Measurements from ENCODE around the gene OPN4. TPM values are rescaled to one million over a fixed set of nuclear protein-coding genes. Genes with fewer than 3 reads are reported as not detected.

OPN4 gene
- polyA plus RNA-seq, 4 donors = not detected

DNA sequence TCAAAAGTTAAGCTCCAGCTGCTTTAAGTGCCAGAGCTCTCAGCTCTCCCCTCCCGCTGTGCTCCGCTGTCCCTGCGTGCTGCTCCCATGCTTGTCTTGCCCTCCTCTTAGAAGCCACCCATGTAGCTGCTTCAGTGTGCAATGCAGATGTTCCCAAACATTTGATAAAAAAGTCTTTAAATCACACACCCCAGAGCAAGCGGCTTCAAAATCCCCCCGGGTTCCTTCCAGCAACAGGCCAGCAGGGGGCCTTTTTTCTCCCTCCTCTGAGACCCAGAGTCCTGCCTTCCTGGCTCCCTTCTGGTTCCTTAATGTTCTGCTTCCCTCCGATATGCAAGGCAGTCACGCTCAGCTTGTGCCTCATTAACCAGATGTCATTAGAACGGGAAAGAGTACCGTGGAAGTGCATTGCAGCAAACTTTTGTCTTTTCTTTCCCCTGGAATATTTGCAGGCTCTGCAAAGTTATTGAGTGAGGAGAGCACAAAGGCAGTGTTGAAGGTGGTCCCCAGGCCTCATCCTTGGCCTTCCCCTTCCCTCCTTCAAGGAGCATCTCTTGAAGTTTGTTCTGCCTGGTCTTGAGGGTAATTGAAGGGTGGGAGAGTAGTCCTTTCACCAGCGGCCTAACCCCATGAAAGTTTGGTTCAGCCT, 39.5 kb downstream of the OPN4 start:
- DNase-seq (ENCODE audit: low read depth in 4 of 4, low spot score in 3 of 4) = peak in 3 of 4 donors; percentile 58 to 59 (median 58)

- no peak for DNase-seq (ENCODE audit: low read depth in 4 of 4, low spot score in 3 of 4)
Observed at GRCh38 chr10:86698207-86698940, 44.0 kb downstream of the OPN4 start.

- DNase-seq (ENCODE audit: low read depth in 4 of 4, low spot score in 3 of 4) = no peak
Observed at GRCh38 chr10:86699125-86699524, 44.8 kb downstream of the OPN4 start.

DNA sequence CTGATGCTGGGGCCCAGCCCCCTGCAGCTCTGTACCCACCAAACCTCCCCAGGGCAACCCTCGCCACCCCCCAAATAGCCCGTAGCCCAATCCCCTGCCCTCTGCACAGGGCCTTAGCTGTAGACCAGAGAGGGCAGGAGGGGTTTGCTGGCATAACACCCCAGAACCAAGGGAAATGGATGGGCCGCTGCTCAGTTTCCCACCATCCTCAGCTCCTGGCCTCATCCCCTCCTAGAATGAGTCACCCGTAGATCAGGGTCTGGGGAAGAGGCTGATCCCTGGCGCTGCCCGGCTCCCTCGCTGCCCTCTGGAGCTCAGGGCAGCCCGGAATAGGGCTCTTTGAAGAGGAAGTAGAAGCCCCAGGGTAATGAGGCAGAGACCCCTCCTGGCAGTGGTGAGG, 45.2 kb downstream of the OPN4 start:
- DNase-seq (ENCODE audit: low read depth in 4 of 4, low spot score in 3 of 4) = no peak

GRCh38 chr10:86699991-86700840, 45.9 kb downstream of the OPN4 start:
- DNase-seq (ENCODE audit: low read depth in 4 of 4, low spot score in 3 of 4) = no peak

- no peak for DNase-seq (ENCODE audit: low read depth in 4 of 4, low spot score in 3 of 4)
Observed at GRCh38 chr10:86700851-86701617, 46.7 kb downstream of the OPN4 start.

DNA sequence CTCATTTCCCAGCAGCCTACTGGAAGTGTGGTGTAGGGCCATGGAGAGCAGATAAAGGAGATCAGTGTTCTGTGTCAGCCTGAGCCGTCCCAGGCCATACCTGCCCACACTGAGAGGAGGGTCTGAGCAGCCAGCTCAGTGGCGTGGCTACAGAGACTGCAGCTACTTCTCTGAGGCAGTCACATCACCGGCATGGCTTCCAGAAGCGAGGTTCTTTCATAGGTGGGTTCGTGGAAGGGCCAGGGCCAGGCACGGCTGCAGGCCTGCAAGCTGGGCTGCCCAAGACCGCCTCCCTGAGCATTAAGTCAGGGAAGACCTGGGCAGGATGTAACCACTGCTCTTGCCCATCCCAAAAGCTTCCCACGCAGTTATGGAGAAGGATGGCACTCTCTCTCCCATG, 48.8 kb downstream of the OPN4 start:
- no peak for DNase-seq (ENCODE audit: low read depth in 4 of 4, low spot score in 3 of 4)

DNA sequence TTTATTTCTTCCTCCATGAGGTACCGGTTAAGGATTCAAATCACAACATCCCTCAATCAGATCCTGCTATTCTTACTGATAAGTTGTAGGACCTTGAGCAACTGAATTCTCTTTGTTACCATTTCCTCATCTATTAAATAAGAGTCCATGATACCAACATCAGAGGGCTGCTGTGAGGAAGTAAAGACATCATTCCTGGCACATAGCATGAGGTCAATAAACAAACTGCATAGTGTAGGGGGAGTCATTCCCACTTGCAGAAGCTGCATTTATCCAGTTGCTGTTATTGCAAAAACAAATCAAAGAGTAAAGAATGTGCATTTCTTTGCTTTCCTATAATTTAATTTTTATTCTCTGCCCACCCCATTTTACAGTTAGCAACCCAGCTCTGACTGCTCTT, 50.8 kb downstream of the OPN4 start:
- no peak for DNase-seq (ENCODE audit: low read depth in 4 of 4, low spot score in 3 of 4)

DNA sequence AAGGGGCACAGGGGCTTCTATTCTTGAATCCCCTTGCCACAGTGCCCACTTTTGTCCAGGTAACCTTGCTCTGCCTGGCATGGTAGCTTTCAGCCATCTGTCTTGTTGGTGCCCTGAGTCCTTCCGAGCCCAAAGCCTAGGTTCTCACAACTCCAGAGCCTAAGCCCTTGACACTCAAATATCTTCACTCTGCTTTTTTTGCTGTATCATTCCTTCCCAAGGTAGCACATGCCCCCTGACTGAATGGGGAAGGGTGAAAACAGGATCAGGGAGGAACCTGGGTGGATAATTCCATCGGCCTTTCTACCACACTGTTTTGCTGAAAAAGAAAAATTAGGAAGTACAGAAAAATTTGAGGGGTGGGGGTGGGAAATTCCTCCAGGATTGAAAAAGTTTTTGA, 51.6 kb downstream of the OPN4 start:
- DNase-seq (ENCODE audit: low read depth in 4 of 4, low spot score in 3 of 4) = no peak

- DNase-seq (ENCODE audit: low read depth in 4 of 4, low spot score in 3 of 4) = no peak
Observed at GRCh38 chr10:86706401-86706841, 52.1 kb downstream of the OPN4 start.

DNA sequence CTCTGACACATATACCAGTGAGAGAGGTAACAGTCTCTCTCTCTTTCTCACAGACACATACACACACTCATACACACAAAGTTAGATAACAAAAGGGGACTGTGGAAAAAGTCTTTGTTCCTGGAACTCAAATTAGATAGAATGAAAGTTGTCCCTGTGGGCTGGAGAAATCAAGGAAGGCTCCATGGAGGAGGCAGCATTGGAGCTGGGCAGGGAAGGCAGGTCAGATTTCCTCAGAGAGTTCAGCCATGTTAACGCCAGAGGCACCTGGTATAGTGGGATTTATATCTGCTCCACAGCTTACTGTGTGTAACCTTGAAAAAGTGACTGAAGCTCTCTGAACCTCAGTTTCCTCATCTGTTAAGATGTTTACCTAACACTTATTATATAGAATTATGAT, 52.6 kb downstream of the OPN4 start:
- DNase-seq (ENCODE audit: low read depth in 4 of 4, low spot score in 3 of 4) = no peak

GRCh38 chr10:86707505-86707904, 53.2 kb downstream of the OPN4 start:
- no peak for DNase-seq (ENCODE audit: low read depth in 4 of 4, low spot score in 3 of 4)

- no peak for DNase-seq (ENCODE audit: low read depth in 4 of 4, low spot score in 3 of 4)
Observed at GRCh38 chr10:86708068-86708782, 53.9 kb downstream of the OPN4 start.

DNA sequence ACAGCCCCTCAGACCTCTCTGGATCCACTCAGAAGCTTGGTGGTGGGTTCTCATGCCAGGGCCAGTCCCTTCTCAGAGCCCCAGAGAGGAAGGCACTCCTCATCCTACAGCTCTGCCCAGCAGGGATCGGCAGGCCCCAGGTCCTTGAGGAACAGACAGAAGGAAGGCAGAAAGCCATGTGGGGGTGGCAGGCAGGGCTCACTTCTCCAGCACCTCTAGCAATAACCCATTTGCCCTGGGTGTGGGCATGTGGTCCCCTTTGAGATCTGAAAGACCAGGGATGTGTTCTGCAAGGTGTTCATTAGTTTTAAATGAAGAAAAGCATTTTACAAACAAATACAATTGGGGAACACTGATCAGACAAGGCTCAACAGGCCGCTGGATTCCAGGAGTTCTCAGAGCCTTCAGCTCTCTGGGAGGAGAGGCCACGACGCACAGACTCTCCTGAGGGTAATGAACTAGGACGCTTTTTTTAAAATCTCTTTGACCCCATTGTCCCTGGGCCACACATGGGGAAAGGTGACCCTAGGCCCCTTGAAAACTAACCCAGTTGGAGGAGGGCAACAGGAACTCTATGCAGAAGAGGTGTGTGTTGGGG, 54.5 kb downstream of the OPN4 start:
- no peak for DNase-seq (ENCODE audit: low read depth in 4 of 4, low spot score in 3 of 4)

GRCh38 chr10:86709396-86710185, 55.2 kb downstream of the OPN4 start:
- DNase-seq (ENCODE audit: low read depth in 4 of 4, low spot score in 3 of 4) = no peak

- peak; percentile 79 to 85 (median 82) for DNase-seq (ENCODE audit: low read depth in 4 of 4, low spot score in 3 of 4)
Observed at GRCh38 chr10:86710987-86711512, 56.7 kb downstream of the OPN4 start.

GRCh38 chr10:86711513-86712316, 57.4 kb downstream of the OPN4 start:
- peak; percentile 36 to 63 (median 50) for DNase-seq (ENCODE audit: low read depth in 4 of 4, low spot score in 3 of 4)

- no peak for DNase-seq (ENCODE audit: low read depth in 4 of 4, low spot score in 3 of 4)
Observed at GRCh38 chr10:86712317-86712707, 58.0 kb downstream of the OPN4 start.
